Measurements from ENCODE around the gene SLC2A9. TPM values are rescaled to one million over a fixed set of nuclear protein-coding genes. Genes with fewer than 3 reads are reported as not detected.

SLC2A9 gene
- total RNA-seq, 4 donors from 2014 or later: 5.6 to 10.5 (median 6.5) TPM

GRCh38 chr4:10051517-10052135 is 30.3 kb upstream of the SLC2A9 start:
- TF ChIP-seq POLR2AphosphoS5 (IDR thresholded peaks at IDR 0.05) (no peak), POLR2A (IDR thresholded peaks at IDR 0.05; ENCODE audit: low read depth) (no peak), EP300 (IDR thresholded peaks at IDR 0.05) (no peak), CTCF (IDR thresholded peaks at IDR 0.05) (no peak)
- intact Hi-C loops (cut with DNase I): no loop called here
- Histone ChIP-seq H3K4me1 (peaks cover 10 to 20% (median 14%) of the 10 kb centered on the region in 4 donors), H3K9me3 (no peaks in the 10 kb centered on the region), H3K27me3 (no peaks in the 10 kb centered on the region), H3K4me3 (no peak overlapping the region), H3K27ac (replicated peaks in 1 of 4) (no peak overlapping the region), H3K36me3 (peaks cover 0 to 15% (median 3%) of the 10 kb centered on the region in 4 donors)
- WGBS: 89% methylated on average over 11 of the region's 11 CpGs
- DNase-seq (ENCODE audit: extremely low spot score): peak; percentile 37

- Histone ChIP-seq H3K36me3 (peaks cover 0 to 15% (median 3%) of the 10 kb centered on the region in 4 donors), H3K27me3 (no peaks in the 10 kb centered on the region), H3K27ac (replicated peaks in 1 of 4) (no peak overlapping the region), H3K4me3 (no peak overlapping the region), H3K9me3 (no peaks in the 10 kb centered on the region), H3K4me1 (peaks cover 5 to 11% (median 10%) of the 10 kb centered on the region in 4 donors)
- no peak for DNase-seq (ENCODE audit: extremely low spot score)
- WGBS: 78% methylated on average over 5 of the region's 5 CpGs
- intact Hi-C loops (cut with DNase I): no loop called here
- TF ChIP-seq EP300 (IDR thresholded peaks at IDR 0.05) (no peak), POLR2AphosphoS5 (IDR thresholded peaks at IDR 0.05) (no peak), CTCF (IDR thresholded peaks at IDR 0.05) (no peak), POLR2A (IDR thresholded peaks at IDR 0.05; ENCODE audit: low read depth) (no peak)
These were observed 29.4 kb upstream of the SLC2A9 start for GRCh38 chr4:10050721-10051120.

- Histone ChIP-seq H3K36me3 (peaks cover 0 to 15% (median 3%) of the 10 kb centered on the region in 4 donors), H3K4me1 (peaks cover 5 to 10% (median 9%) of the 10 kb centered on the region in 4 donors), H3K4me3 (no peak overlapping the region), H3K9me3 (no peaks in the 10 kb centered on the region), H3K27me3 (no peaks in the 10 kb centered on the region), H3K27ac (replicated peaks in 1 of 4) (no peak overlapping the region)
- 96% methylated on average over 3 of the region's 3 CpGs for WGBS
- TF ChIP-seq POLR2A (IDR thresholded peaks at IDR 0.05; ENCODE audit: low read depth) (no peak), CTCF (IDR thresholded peaks at IDR 0.05) (no peak), POLR2AphosphoS5 (IDR thresholded peaks at IDR 0.05) (no peak), EP300 (IDR thresholded peaks at IDR 0.05) (no peak)
- no peak for DNase-seq (ENCODE audit: extremely low spot score)
- intact Hi-C loops (cut with DNase I): no loop called here
These were observed 29.0 kb upstream of the SLC2A9 start for GRCh38 chr4:10050261-10050661.

GRCh38 chr4:10048941-10049697 is 27.8 kb upstream of the SLC2A9 start:
- no peak for DNase-seq (ENCODE audit: extremely low spot score)
- no peaks in the 10 kb centered on the region for H3K9me3 ChIP-seq
- intact Hi-C loops (cut with DNase I): no loop called here
- H3K4me3 ChIP-seq: no peak overlapping the region
- TF ChIP-seq POLR2A (IDR thresholded peaks at IDR 0.05; ENCODE audit: low read depth) (no peak), POLR2AphosphoS5 (IDR thresholded peaks at IDR 0.05) (no peak), EP300 (IDR thresholded peaks at IDR 0.05) (no peak), CTCF (IDR thresholded peaks at IDR 0.05) (no peak)
- H3K27ac ChIP-seq (replicated peaks in 1 of 4): no peak overlapping the region
- peaks cover 0 to 15% (median 3%) of the 10 kb centered on the region in 4 donors for H3K36me3 ChIP-seq
- H3K4me1 ChIP-seq: peaks cover 0 to 4% (median 1%) of the 10 kb centered on the region in 4 donors
- 88% methylated on average over 4 of the region's 4 CpGs for WGBS
- no peaks in the 10 kb centered on the region for H3K27me3 ChIP-seq
